ENCODE measurements around the gene CADM2. TPM values are rescaled to one million over a fixed set of nuclear protein-coding genes. Genes with fewer than 3 reads are reported as not detected.

Gene CADM2
- total RNA-seq, 1 experiment from 2014 or later = not detected

GRCh38 chr3:85838921-85839320, 880.1 kb downstream of the CADM2 start (continued):
- TF ChIP-seq REST (IDR thresholded peaks at IDR 0.05; ENCODE audit: low read depth) = no peak
- TF ChIP-seq EZH2phosphoT487 (IDR thresholded peaks at IDR 0.05; ENCODE audit: borderline replicate concordance) = no peak
- no peak for TF ChIP-seq SP1 (IDR thresholded peaks at IDR 0.05; ENCODE audit: low read depth)
- no peak for TF ChIP-seq ATF3 (IDR thresholded peaks at IDR 0.05)
- TF ChIP-seq SIN3A (IDR thresholded peaks at IDR 0.05; ENCODE audit: low read depth) = no peak
- TF ChIP-seq CBX3 (IDR thresholded peaks at IDR 0.05; ENCODE audit: low read depth) = no peak
- TF ChIP-seq EGR1 (IDR thresholded peaks at IDR 0.05; ENCODE audit: low read depth) = no peak

- ChIA-PET RAD21 (ENCODE audit: low non-redundant PET in 1 of 2, low total read pairs in 2 of 2, uncharacterized antibody in 2 of 2, unreplicated experiment in 2 of 2) (no interaction called here), POLR2A (no interaction called here), CTCF (no interaction called here)
- intact Hi-C loops (cut with micrococcal nuclease) = no loop called here
- Histone ChIP-seq H3K4me2 (ENCODE audit: low read length) (no peak overlapping the region), H3K27ac (ENCODE audit: low read depth, low read length) (no peak overlapping the region), H2AFZ (ENCODE audit: low read depth, low read length, poor library complexity, severe bottlenecking) (no peak overlapping the region), H3K79me2 (ENCODE audit: insufficient read depth, low read length) (no peaks in the 10 kb centered on the region), H3K36me3 (ENCODE audit: control insufficient read depth in 1 of 2, insufficient read depth in 2 of 2, low read length in 2 of 2) (no peaks in the 10 kb centered on the region), H3K4me3 (replicated peaks in 1 of 2; ENCODE audit: low read depth in 1 of 2, low read length in 2 of 2) (no peak overlapping the region), H3K9me3 (ENCODE audit: control insufficient read depth in 1 of 2, insufficient read depth in 1 of 2, low read depth in 1 of 2, low read length in 2 of 2) (peaks cover 12 to 18% of the 10 kb centered on the region in 2 experiments; a peak in 3 of 4 replicates), H3K9me2 (ENCODE audit: insufficient read depth) (no peaks in the 10 kb centered on the region), H4K20me1 (ENCODE audit: insufficient read depth) (no peaks in the 10 kb centered on the region), H3K4me1 (ENCODE audit: control insufficient read depth in 1 of 2, insufficient read depth in 2 of 2, low read length in 2 of 2) (no peaks in the 10 kb centered on the region), H3K27me3 (ENCODE audit: insufficient read depth, low read length) (no peaks in the 10 kb centered on the region), H3K9ac (ENCODE audit: low read length) (no peak overlapping the region)
- no peak for ATAC-seq
- no peak for DNase-seq (ENCODE audit: low read depth, low spot score)
- no TSS peak for BruUV-seq (replicated peaks)
- TF ChIP-seq MAX (IDR thresholded peaks at IDR 0.05) = no peak
- no peak for TF ChIP-seq ZFX (IDR thresholded peaks at IDR 0.05)
- TF ChIP-seq SIN3A (IDR thresholded peaks at IDR 0.05; ENCODE audit: low read depth) = no peak
- TF ChIP-seq ZNF274 (IDR thresholded peaks at IDR 0.05; ENCODE audit: low read depth, low read length) = no peak
- no peak for TF ChIP-seq YY1 (IDR thresholded peaks at IDR 0.05; ENCODE audit: extremely low read depth, insufficient replicate concordance, low read depth, low read length)
- no peak for TF ChIP-seq EGR1 (IDR thresholded peaks at IDR 0.05; ENCODE audit: low read depth)
- no peak for TF ChIP-seq ZBTB33 (IDR thresholded peaks at IDR 0.05; ENCODE audit: extremely low read depth, insufficient replicate concordance, low read length)
- no peak for TF ChIP-seq ELF1 (IDR thresholded peaks at IDR 0.05; ENCODE audit: borderline replicate concordance, low read depth)
- TF ChIP-seq CEBPB (IDR thresholded peaks at IDR 0.05; ENCODE audit: low read depth) = no peak
- no peak for TF ChIP-seq POLR2AphosphoS5 (IDR thresholded peaks at IDR 0.05; ENCODE audit: low read depth, low read length)
- no peak for TF ChIP-seq CTCF (IDR thresholded peaks at IDR 0.05 in 2 of 3, conservative IDR thresholded peaks at IDR 0.05 in 1 of 3; ENCODE audit: borderline replicate concordance in 1 of 3, insufficient read depth in 1 of 3, low read depth in 2 of 3, low read length in 2 of 3)
- TF ChIP-seq POLR2A (IDR thresholded peaks at IDR 0.05; ENCODE audit: borderline replicate concordance, extremely low read depth, insufficient read depth, insufficient read length) = no peak
- TF ChIP-seq SRF (IDR thresholded peaks at IDR 0.05; ENCODE audit: low read depth) = no peak
- TF ChIP-seq EZH2 (IDR thresholded peaks at IDR 0.05) = no peak
- TF ChIP-seq EZH2phosphoT487 (IDR thresholded peaks at IDR 0.05; ENCODE audit: borderline replicate concordance) = no peak
Observed at GRCh38 chr3:85842081-85842480, 883.3 kb downstream of the CADM2 start.
